ENCODE measurements around the gene ATMIN. TPM values are rescaled to one million over a fixed set of nuclear protein-coding genes. Genes with fewer than 3 reads are reported as not detected.

Gene ATMIN
- total RNA-seq, 1 donor from 2014 or later = 33.5 TPM

DNA sequence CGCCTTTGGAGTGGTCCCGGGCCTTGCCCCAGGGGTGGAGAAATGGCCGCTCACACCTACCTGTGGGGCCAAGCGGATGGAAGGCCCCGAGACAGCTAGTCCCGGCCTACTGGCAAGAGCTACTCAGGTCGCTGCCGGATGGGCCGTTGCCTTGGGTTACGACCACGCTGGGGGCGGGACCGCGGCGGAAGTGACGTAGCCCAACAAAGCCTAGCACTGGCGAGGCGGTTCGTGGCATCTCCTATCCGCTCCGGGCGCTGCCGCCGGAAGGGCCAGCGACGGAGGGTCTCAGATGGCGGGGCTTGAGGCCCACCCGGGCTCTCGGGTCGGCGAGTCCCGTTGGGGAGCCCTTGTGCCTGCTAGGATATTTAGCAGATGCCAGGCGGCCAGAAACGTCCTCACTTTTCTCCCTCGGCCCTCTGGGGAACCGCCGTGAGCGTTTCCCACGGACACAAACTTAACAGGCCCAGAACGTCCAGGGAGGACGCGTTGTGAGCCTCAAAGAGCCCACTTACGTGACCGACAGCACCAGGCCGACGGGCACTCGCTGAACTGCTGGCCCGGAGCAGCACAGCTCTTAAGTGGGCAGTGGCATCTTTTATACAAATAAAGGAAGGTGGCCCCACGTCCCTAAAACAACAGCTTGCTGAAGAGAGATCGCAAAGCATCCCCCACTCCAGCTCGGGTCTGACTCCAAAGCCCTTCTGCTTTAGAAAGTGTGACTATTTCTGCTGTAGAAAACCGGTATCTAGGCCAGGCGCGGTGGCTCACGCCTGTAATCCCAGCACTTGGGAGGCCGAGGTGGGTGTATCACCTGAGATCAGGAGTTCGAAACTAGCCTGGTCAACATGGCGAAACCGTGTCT is 41.7 kb downstream of the ATMIN start, which contains the start of gene C16orf46:
Gene C16orf46, minus strand, starts transcription at position 163 of the 865 bp plus-strand sequence. CDS start 13,283 bp downstream, outside the sequence.
- DNase-seq (peak; percentile 99), ATAC-seq (peak; percentile 98)
- Histone ChIP-seq H3K4me3 (peak within 1 kb of the TSS; percentile 76), H3K9me3 (no peaks in the 10 kb centered on the region), H3K36me3 (no peaks in the 10 kb centered on the region), H3K27ac (peak within 1 kb of the TSS; percentile 92), H3K4me1 (peaks cover 11% of the 10 kb centered on the region), H3K27me3 (no peaks in the 10 kb centered on the region)
- TF ChIP-seq, protein P1, sequence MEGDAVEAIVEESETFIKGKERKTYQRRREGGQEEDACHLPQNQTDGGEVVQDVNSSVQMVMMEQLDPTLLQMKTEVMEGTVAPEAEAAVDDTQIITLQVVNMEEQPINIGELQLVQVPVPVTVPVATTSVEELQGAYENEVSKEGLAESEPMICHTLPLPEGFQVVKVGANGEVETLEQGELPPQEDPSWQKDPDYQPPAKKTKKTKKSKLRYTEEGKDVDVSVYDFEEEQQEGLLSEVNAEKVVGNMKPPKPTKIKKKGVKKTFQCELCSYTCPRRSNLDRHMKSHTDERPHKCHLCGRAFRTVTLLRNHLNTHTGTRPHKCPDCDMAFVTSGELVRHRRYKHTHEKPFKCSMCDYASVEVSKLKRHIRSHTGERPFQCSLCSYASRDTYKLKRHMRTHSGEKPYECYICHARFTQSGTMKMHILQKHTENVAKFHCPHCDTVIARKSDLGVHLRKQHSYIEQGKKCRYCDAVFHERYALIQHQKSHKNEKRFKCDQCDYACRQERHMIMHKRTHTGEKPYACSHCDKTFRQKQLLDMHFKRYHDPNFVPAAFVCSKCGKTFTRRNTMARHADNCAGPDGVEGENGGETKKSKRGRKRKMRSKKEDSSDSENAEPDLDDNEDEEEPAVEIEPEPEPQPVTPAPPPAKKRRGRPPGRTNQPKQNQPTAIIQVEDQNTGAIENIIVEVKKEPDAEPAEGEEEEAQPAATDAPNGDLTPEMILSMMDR (IDR thresholded peaks at IDR 0.05) = no peak
- intact Hi-C loops (cut with DNase I) = no loop called here

GRCh38 chr16:81080233-81080632 is 44.6 kb downstream of the ATMIN start:
- intact Hi-C loops (cut with DNase I) = no loop called here
- Histone ChIP-seq H3K27me3 (no peaks in the 10 kb centered on the region), H3K27ac (no peak overlapping the region), H3K4me3 (no peak overlapping the region), H3K36me3 (no peaks in the 10 kb centered on the region), H3K9me3 (no peaks in the 10 kb centered on the region), H3K4me1 (peaks cover 11% of the 10 kb centered on the region)
- DNase-seq = no peak
- TF ChIP-seq, protein P1 (IDR thresholded peaks at IDR 0.05) = no peak
- no peak for ATAC-seq

- no peak overlapping the region for H3K4me3 ChIP-seq
- peaks cover 9% of the 10 kb centered on the region for H3K4me1 ChIP-seq
- intact Hi-C loops (cut with DNase I) = no loop called here
- TF ChIP-seq, protein P1 (IDR thresholded peaks at IDR 0.05) = no peak
- no peaks in the 10 kb centered on the region for H3K36me3 ChIP-seq
- no peaks in the 10 kb centered on the region for H3K27me3 ChIP-seq
- ATAC-seq = no peak
- H3K9me3 ChIP-seq = no peaks in the 10 kb centered on the region
- H3K27ac ChIP-seq = no peak overlapping the region
- no peak for DNase-seq
Measured at GRCh38 chr16:81081014-81081413, 45.4 kb downstream of the ATMIN start.

- DNase-seq = no peak
- no peaks in the 10 kb centered on the region for H3K9me3 ChIP-seq
- no peaks in the 10 kb centered on the region for H3K27me3 ChIP-seq
- ATAC-seq = no peak
- TF ChIP-seq, protein P1 (IDR thresholded peaks at IDR 0.05) = no peak
- no peaks in the 10 kb centered on the region for H3K4me1 ChIP-seq
- intact Hi-C loops (cut with DNase I) = no loop called here
- peaks cover 5% of the 10 kb centered on the region for H3K36me3 ChIP-seq
- no peak overlapping the region for H3K27ac ChIP-seq
- no peak overlapping the region for H3K4me3 ChIP-seq
Measured at GRCh38 chr16:81088836-81089235, 53.2 kb downstream of the ATMIN start.

- DNase-seq (no peak), ATAC-seq (no peak)
- no peaks in the 10 kb centered on the region for H3K36me3 ChIP-seq
- no peak overlapping the region for H3K27ac ChIP-seq
- no peaks in the 10 kb centered on the region for H3K9me3 ChIP-seq
- intact Hi-C loops (cut with DNase I) = no loop called here
- H3K4me1 ChIP-seq = no peaks in the 10 kb centered on the region
- H3K27me3 ChIP-seq = no peaks in the 10 kb centered on the region
- TF ChIP-seq, protein P1 (IDR thresholded peaks at IDR 0.05) = no peak
- H3K4me3 ChIP-seq = peak overlapping the region; percentile 74
Measured at GRCh38 chr16:81094771-81095251, 59.2 kb downstream of the ATMIN start.
